Tibial artery (tissue), 4 donors: Measurements from ENCODE around the gene TREH.

Experiments used
- DNase-seq, 2 donors: peaks; one replicate each; pipeline ENCODE4 v3.0.0-alpha.2; 2019
- H3K27ac ChIP-seq, 2 donors: fragments of 200-600 bp; sonication (generic) in 1 of 2; 1 replicate in 1 of 2; 2 replicates in 1 of 2; pipeline ENCODE4 v1.5.1; 2018 to 2019; ENCODE audit warnings: mild to moderate bottlenecking in 1 of 2
- H3K27me3 ChIP-seq, 2 donors: fragments of 200-600 bp; sonication (generic) in 1 of 2; one replicate each; pipeline versions ENCODE4 v1.5.1 to v1.6.0; 2016 to 2019
- H3K36me3 ChIP-seq, 3 donors: fragments of 200-600 bp; sonication (generic) in 2 of 3; one replicate each; pipeline ENCODE4 v1.5.1; 2016 to 2019; ENCODE audit warnings: mild to moderate bottlenecking in 2 of 3
- H3K4me1 ChIP-seq, 4 donors: fragments of 200-600 bp; sonication (generic) in 2 of 4; 1 replicate in 3 of 4; 2 replicates in 1 of 4; pipeline ENCODE4 v1.5.1; 2016 to 2019
- H3K4me3 ChIP-seq, 2 donors: fragments of 200-600 bp; sonication (generic) in 1 of 2; 1 replicate in 1 of 2; 2 replicates in 1 of 2; pipeline ENCODE4 v1.5.1; 2018 to 2019; ENCODE audit warnings: mild to moderate bottlenecking in 2 of 2
- H3K9me3 ChIP-seq, 3 donors: fragments of 200-600 bp; sonication (generic) in 1 of 3; one replicate each; pipeline ENCODE4 v1.5.1; 2016 to 2019
- intact Hi-C: fragments of 100-400 bp; cut with DNase I; formaldehyde crosslinking; loops from one replicate; pipeline ENCODE4 v1.15.0; 2023; ENCODE audit warnings: low total_unique reads
- TF ChIP-seq, protein P1 (sequence below), 2 experiments: fragments of 200-600 bp in 1 of 2; fragments of 450-650 bp in 1 of 2; IDR thresholded peaks; one replicate each; pipeline ENCODE4 v1.5.1; 2017 to 2019; ENCODE audit warnings: antibody characterized with exemption in 2 of 2, mild to moderate bottlenecking in 1 of 2, moderate library complexity in 1 of 2

TREH gene

DNA sequence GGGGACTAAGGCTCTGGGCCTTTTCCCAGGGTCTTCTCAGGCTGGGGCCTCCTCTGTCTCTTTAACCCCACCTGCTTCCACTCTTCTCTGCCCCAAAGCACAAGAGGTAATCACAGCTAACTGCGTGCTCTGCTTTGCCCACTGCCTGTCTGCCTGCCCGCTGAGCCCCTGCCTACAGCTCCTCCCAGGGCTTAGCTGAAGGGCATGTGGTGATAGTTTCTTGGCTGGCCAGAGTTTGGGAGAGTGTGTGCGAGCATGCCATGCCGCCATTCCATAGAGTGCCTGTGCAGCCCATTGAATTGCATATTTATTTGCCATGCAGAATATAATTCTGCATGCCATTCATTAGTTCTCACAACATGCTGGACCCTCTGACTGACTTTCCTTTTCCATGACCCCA, 39.6 kb downstream of the TREH start:
- H3K9me3 ChIP-seq: no peaks in the 10 kb centered on the region
- no peak overlapping the region for H3K4me3 ChIP-seq
- TF ChIP-seq, protein P1, sequence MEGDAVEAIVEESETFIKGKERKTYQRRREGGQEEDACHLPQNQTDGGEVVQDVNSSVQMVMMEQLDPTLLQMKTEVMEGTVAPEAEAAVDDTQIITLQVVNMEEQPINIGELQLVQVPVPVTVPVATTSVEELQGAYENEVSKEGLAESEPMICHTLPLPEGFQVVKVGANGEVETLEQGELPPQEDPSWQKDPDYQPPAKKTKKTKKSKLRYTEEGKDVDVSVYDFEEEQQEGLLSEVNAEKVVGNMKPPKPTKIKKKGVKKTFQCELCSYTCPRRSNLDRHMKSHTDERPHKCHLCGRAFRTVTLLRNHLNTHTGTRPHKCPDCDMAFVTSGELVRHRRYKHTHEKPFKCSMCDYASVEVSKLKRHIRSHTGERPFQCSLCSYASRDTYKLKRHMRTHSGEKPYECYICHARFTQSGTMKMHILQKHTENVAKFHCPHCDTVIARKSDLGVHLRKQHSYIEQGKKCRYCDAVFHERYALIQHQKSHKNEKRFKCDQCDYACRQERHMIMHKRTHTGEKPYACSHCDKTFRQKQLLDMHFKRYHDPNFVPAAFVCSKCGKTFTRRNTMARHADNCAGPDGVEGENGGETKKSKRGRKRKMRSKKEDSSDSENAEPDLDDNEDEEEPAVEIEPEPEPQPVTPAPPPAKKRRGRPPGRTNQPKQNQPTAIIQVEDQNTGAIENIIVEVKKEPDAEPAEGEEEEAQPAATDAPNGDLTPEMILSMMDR (IDR thresholded peaks at IDR 0.05): no peak
- no peaks in the 10 kb centered on the region for H3K27me3 ChIP-seq
- H3K36me3 ChIP-seq: peaks cover 27 to 95% (median 89%) of the 10 kb centered on the region in 3 donors
- DNase-seq: no peak
- H3K27ac ChIP-seq: no peak overlapping the region
- peaks cover 0 to 33% (median 6%) of the 10 kb centered on the region in 4 donors for H3K4me1 ChIP-seq
- intact Hi-C loops: no loop called here

DNA sequence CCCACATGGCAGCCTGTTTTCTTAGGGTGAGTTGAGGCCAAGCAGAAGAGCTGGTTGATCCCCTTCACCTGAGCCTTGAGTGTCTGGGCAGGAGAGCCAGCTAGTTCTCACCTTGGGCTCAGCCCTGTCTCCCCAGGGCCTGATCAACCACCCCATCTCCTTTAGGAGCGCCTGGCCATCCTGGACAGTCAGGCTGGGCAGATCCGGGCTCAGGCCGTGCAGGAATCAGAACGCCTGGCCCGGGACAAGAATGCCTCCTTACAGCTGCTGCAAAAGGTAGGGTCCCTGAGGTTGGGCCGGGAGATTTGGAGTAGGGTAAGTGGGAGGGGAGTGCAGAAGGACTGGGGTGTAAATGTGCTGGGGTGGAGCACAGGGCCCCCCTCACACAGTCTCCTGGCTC, 40.7 kb downstream of the TREH start:
- Histone ChIP-seq H3K9me3 (no peaks in the 10 kb centered on the region), H3K27me3 (no peaks in the 10 kb centered on the region), H3K36me3 (peaks cover 15 to 83% (median 77%) of the 10 kb centered on the region in 3 donors), H3K4me3 (no peak overlapping the region), H3K4me1 (peaks cover 7 to 45% (median 17%) of the 10 kb centered on the region in 4 donors), H3K27ac (no peak overlapping the region)
- TF ChIP-seq, protein P1 (IDR thresholded peaks at IDR 0.05): no peak
- intact Hi-C loops: no loop called here
- no peak for DNase-seq

DNA sequence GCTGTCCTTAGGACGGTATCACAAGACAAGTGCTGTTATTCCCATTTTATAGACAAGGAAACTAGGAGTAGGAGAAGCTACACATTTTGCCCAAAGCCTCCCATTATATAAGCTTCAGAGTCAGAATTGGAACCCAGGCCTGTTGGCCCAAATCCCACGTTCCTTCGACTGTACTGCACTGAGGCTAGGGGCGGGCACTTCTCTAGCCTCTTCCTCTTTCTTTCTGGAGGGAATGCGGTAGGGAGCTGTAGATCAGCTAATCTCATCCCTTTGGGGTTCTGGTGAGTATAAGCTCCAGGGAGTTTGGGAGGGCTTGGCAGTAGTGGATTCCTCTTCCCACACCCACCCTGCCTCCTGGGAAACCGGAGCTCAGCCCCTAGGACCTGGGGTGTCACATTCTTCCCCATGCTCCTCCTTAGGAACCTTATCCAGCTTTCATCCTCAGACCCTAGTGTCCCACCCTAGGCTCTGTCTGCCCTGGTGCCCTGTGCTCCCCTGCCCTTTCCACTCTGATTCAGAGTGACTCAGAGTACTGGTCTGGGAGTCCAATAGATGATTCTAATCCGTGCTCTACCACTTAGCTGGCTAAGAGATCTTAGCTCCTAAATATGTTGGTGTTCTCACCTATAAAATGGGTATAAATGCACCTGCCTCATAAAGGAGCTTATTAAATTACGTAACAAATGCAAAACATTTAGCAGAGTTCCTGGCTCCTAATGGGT, 42.7 kb downstream of the TREH start:
- H3K27me3 ChIP-seq: no peaks in the 10 kb centered on the region
- H3K4me3 ChIP-seq: no peak overlapping the region
- no peak for DNase-seq
- H3K9me3 ChIP-seq: no peaks in the 10 kb centered on the region
- peak overlapping the region in 1 of 2 donors; percentile 87 for H3K27ac ChIP-seq
- TF ChIP-seq, protein P1 (IDR thresholded peaks at IDR 0.05): no peak
- intact Hi-C loops: no loop called here
- H3K36me3 ChIP-seq: peaks cover 12 to 75% (median 73%) of the 10 kb centered on the region in 3 donors
- peaks cover 7 to 53% (median 25%) of the 10 kb centered on the region in 4 donors for H3K4me1 ChIP-seq

DNA sequence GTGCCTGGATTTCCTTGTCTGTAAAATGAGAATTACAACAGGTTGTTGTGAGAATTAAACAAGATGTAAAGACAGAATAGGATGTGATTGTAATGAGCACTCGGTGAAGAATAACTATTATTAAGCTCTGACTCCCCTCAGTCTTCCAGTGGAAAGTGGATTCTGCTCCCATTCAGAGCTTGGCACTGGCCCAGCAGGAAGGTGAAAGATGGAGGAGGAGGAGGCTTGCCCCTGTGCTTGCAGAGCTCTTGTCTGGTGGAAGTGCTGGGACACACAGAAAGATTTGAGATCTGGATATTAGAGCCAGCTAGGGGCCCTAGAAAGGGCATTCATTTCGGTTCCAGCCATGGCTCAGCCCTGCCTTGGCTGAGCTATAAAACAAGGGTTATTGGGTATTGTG, 43.8 kb downstream of the TREH start:
- Histone ChIP-seq H3K4me1 (peaks cover 7 to 46% (median 25%) of the 10 kb centered on the region in 4 donors), H3K9me3 (no peaks in the 10 kb centered on the region), H3K36me3 (peaks cover 19 to 74% (median 73%) of the 10 kb centered on the region in 3 donors), H3K27me3 (no peaks in the 10 kb centered on the region), H3K4me3 (peak overlapping the region in 1 of 2 donors; percentile 39), H3K27ac (peak overlapping the region; percentile 78 to 87)
- no peak for DNase-seq
- TF ChIP-seq, protein P1 (IDR thresholded peaks at IDR 0.05): no peak
- intact Hi-C loops: no loop called here

DNA sequence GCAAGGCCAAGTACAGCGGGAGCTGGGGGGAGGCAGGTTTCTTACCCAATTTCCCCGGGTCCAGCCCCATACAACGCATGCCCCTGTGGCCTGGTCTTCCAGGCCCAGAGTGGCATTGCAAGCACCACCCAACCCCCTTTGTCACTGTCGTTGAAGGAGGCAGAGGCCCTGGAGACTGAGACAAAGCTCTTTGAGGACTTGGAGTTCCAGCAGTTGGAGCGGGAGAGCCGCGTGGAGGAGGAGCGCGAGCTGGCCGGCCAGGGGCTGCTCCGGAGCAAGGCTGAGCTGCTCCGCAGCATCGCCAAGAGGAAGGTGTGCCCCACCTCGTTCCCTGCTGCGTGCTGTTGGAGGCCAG, 44.2 kb downstream of the TREH start:
- TF ChIP-seq, protein P1 (IDR thresholded peaks at IDR 0.05): no peak
- Histone ChIP-seq H3K27me3 (no peaks in the 10 kb centered on the region), H3K27ac (peak overlapping the region; percentile 78 to 87), H3K9me3 (no peaks in the 10 kb centered on the region), H3K4me1 (peaks cover 7 to 47% (median 25%) of the 10 kb centered on the region in 4 donors), H3K36me3 (peaks cover 19 to 73% (median 71%) of the 10 kb centered on the region in 3 donors), H3K4me3 (peak overlapping the region; percentile 39 to 47)
- DNase-seq: no peak
- intact Hi-C loops: no loop called here
